IMR-90 (cell line): ENCODE measurements around the gene TMEM161B. TPM values are rescaled to one million over a fixed set of nuclear protein-coding genes. Genes with fewer than 3 reads are reported as not detected.

Experiments used
- ATAC-seq: fragments of 200-7000 bp; cut with Tn5 transposase; 2 replicates; pipeline ENCODE4 v1.9.1; 2020; ENCODE audit warnings: low read depth, mild to moderate bottlenecking, moderate library complexity
- Bru-seq: library from RNA; stranded (reverse); fragments of 400-500 nt; gene quantifications from one replicate; lab custom pipeline; 2021; lab: Mats Ljungman, UMichigan
- BruChase-seq, 2 experiments: library from RNA; stranded (reverse); fragments of 400-500 nt; gene quantifications; one replicate each; lab custom pipeline; 2021; lab: Mats Ljungman, UMichigan
- BruUV-seq: library from RNA; stranded (reverse); fragments of 400-500 nt; replicated peaks from 2 replicates; lab custom pipeline; 2021; lab: Mats Ljungman, UMichigan
- CTCF ChIA-PET: fragments of 300-600 bp; formaldehyde crosslinking; extraction: SDS; loops from one replicate; lab custom pipeline; 2021; ENCODE audit warnings: antibody characterized with exemption; lab: Yijun Ruan, JAX
- POLR2A ChIA-PET: fragments of 300-600 bp; sonication (Branson Sonifier 250); formaldehyde crosslinking; loops from one replicate; lab custom pipeline; 2022; ENCODE audit warnings: antibody characterized with exemption; ENCODE audit not compliant: unreplicated experiment; lab: Charles Lee
- DNase-seq: peaks from one replicate; pipeline ENCODE4 v3.0.0; 2013
- H2AFZ ChIP-seq: replicated peaks from 2 replicates; pipeline ENCODE3; 2013; ENCODE audit warnings: low read length, mild to moderate bottlenecking; ENCODE audit not compliant: poor library complexity
- H2AK5ac ChIP-seq: 2 replicates; pipeline ENCODE4 v1.6.1; 2013; ENCODE audit warnings: low read depth, low read length, inconsistent platforms
- H2AK9ac ChIP-seq: replicated peaks from 2 replicates; pipeline ENCODE3; 2013; ENCODE audit warnings: mild to moderate bottlenecking, low read depth, low read length, moderate library complexity; ENCODE audit not compliant: poor library complexity
- H2BK120ac ChIP-seq: 2 replicates; pipeline ENCODE4 v1.6.1; 2013; ENCODE audit warnings: low read depth, low read length, inconsistent platforms
- H2BK15ac ChIP-seq: 3 replicates; pipeline ENCODE4 v1.6.1; 2013; ENCODE audit warnings: low read depth, low read length, inconsistent platforms
- H2BK20ac ChIP-seq: 2 replicates; pipeline ENCODE4 v1.6.1; 2013; ENCODE audit warnings: low read depth, mild to moderate bottlenecking, inconsistent platforms, low read length, moderate library complexity
- H2BK5ac ChIP-seq: 2 replicates; pipeline ENCODE4 v1.6.1; 2013; ENCODE audit warnings: mild to moderate bottlenecking, low read depth, low read length, inconsistent platforms; ENCODE audit not compliant: poor library complexity, severe bottlenecking
- H3K14ac ChIP-seq: replicated peaks from 2 replicates; pipeline ENCODE4 v1.6.1; 2013; ENCODE audit warnings: low read depth, low read length, inconsistent platforms
- H3K18ac ChIP-seq: 2 replicates; pipeline ENCODE4 v1.6.1; 2013; ENCODE audit warnings: low read depth, low read length, control low read depth
- H3K23ac ChIP-seq: 2 replicates; pipeline ENCODE4 v1.6.1; 2013; ENCODE audit warnings: low read depth, low read length, inconsistent platforms
- H3K27ac ChIP-seq: 2 replicates; pipeline ENCODE4 v1.5.1; 2013; ENCODE audit warnings: mild to moderate bottlenecking, control low read depth, low read length; ENCODE audit not compliant: insufficient read depth
- H3K27me3 ChIP-seq: 2 replicates; pipeline ENCODE4 v1.6.1; 2013; ENCODE audit warnings: low read length; ENCODE audit not compliant: control insufficient read depth, insufficient read depth
- H3K36me3 ChIP-seq: 2 replicates; pipeline ENCODE4 v1.6.1; 2013; ENCODE audit warnings: low read length, mixed read lengths; ENCODE audit not compliant: control insufficient read depth, insufficient read depth
- H3K4ac ChIP-seq: 2 replicates; pipeline ENCODE4 v1.6.1; 2013; ENCODE audit warnings: low read depth, low read length, inconsistent platforms
- H3K4me1 ChIP-seq: 2 replicates; pipeline ENCODE4 v1.6.1; 2013; ENCODE audit warnings: low read length, mixed read lengths; ENCODE audit not compliant: control insufficient read depth, insufficient read depth
- H3K4me2 ChIP-seq: 2 replicates; pipeline ENCODE4 v1.6.1; 2013; ENCODE audit warnings: low read depth, mild to moderate bottlenecking, control low read depth, low read length, moderate library complexity
- H3K4me3 ChIP-seq: 2 replicates; pipeline ENCODE4 v1.5.1; 2013; ENCODE audit warnings: low read depth, mild to moderate bottlenecking, control low read depth, low read length, moderate library complexity; ENCODE audit not compliant: insufficient read depth
- H3K56ac ChIP-seq: 2 replicates; pipeline ENCODE4 v1.6.1; 2013; ENCODE audit warnings: low read length, inconsistent platforms; ENCODE audit not compliant: insufficient read depth; ENCODE audit errors: extremely low read depth
- H3K79me1 ChIP-seq, 2 experiments: 2 replicates each; pipeline ENCODE4 v1.6.1; 2013; ENCODE audit warnings: low read length in 2 of 2, inconsistent platforms in 1 of 2, low read depth in 1 of 2
- H3K9ac ChIP-seq: 2 replicates; pipeline ENCODE4 v1.6.1; 2013; ENCODE audit warnings: low read depth, low read length, control low read depth
- H3K9me1 ChIP-seq: 2 replicates; pipeline ENCODE4 v1.6.1; 2013; ENCODE audit warnings: low read length, inconsistent platforms; ENCODE audit not compliant: insufficient read depth
- H3K9me3 ChIP-seq: 2 replicates; pipeline ENCODE4 v1.6.1; 2013; ENCODE audit warnings: low read length; ENCODE audit not compliant: control insufficient read depth, insufficient read depth
- H4K20me1 ChIP-seq: 2 replicates; pipeline ENCODE4 v1.6.1; 2013; ENCODE audit warnings: low read length, inconsistent platforms; ENCODE audit not compliant: insufficient read depth
- H4K5ac ChIP-seq: 2 replicates; pipeline ENCODE4 v1.6.1; 2013; ENCODE audit warnings: mild to moderate bottlenecking, low read depth, low read length, control low read depth
- H4K8ac ChIP-seq, 2 experiments: 2 replicates each; pipeline ENCODE4 v1.6.1; 2013; ENCODE audit warnings: low read depth in 2 of 2, low read length in 2 of 2, control low read depth in 1 of 2, inconsistent platforms in 1 of 2
- H4K91ac ChIP-seq: 2 replicates; pipeline ENCODE4 v1.6.1; 2013; ENCODE audit warnings: low read depth, low read length, inconsistent platforms; ENCODE audit not compliant: insufficient read depth
- CEBPB ChIP-seq: IDR thresholded peaks from 2 replicates; pipeline ENCODE4 v1.6.1; 2012; ENCODE audit warnings: low read depth, low read length, improper control_type of control experiment
- MAZ ChIP-seq: IDR thresholded peaks from 2 replicates; pipeline ENCODE4 v1.6.1; 2012; ENCODE audit warnings: low read depth, mild to moderate bottlenecking, low read length, improper control_type of control experiment, moderate library complexity, borderline replicate concordance
- MXI1 ChIP-seq: IDR thresholded peaks from 2 replicates; pipeline ENCODE4 v1.6.1; 2012; ENCODE audit warnings: low read depth, mild to moderate bottlenecking, low read length, moderate library complexity, borderline replicate concordance
- RFX5 ChIP-seq: IDR thresholded peaks from 2 replicates; pipeline ENCODE4 v1.8.0; 2012; ENCODE audit warnings: low read depth, mild to moderate bottlenecking, low read length, moderate library complexity
- WGBS, 2 experiments: methylation state at CpG; one replicate each; pipeline versions ENCODE4 v1.1.5 to v1.1.7; 2013; ENCODE audit warnings: missing lambda C conversion rate in 2 of 2; ENCODE audit not compliant: insufficient read length in 1 of 2; ENCODE audit errors: extremely low coverage in 2 of 2; 5-methylcytosine and 5-hydroxymethylcytosine counted together
- dilution Hi-C: fragments of 300-500 bp; cut with HindIII; formaldehyde crosslinking; loops from one replicate; pipeline ENCODE4 v1.14.3; 2018; ENCODE audit warnings: low sequenced_read_pairs; ENCODE audit not compliant: unreplicated experiment
- in situ Hi-C: fragments of 300-500 bp; cut with MboI; formaldehyde crosslinking; loops from 3 replicates; pipeline ENCODE4 v1.14.3; 2019; ENCODE audit warnings: low sequenced_read_pairs, inconsistent platforms, mixed read lengths
- intact Hi-C: fragments of 100-400 bp; cut with micrococcal nuclease; formaldehyde crosslinking; loops from 2 replicates; pipeline ENCODE4 v1.10.0; 2022
- long read RNA-seq: library from polyadenylated mRNA; unstranded; transcript quantifications from one replicate; pipeline ENCODE4 v2.0.0, GENCODE V29; 2021; ENCODE audit not compliant: unreplicated experiment
- polyA plus RNA-seq, 3 experiments: library from polyadenylated mRNA; depleted of rRNA; stranded (reverse); fragments of >200 nt; gene quantifications; 2 replicates each; pipeline ENCODE4 v1.2.3, GENCODE V29; 2012; ENCODE audit warnings: low replicate concordance in 1 of 3
- total RNA-seq: library from RNA; depleted of rRNA; stranded (reverse); fragments of >200 nt; gene quantifications from 2 replicates; pipeline ENCODE4 v1.2.3, GENCODE V29; 2012; rRNA removed

Gene TMEM161B
- 9.3 and 13.6 TPM in 2 replicates for total RNA-seq
- 4.7 and 7.4 TPM in 2 replicates for polyA plus RNA-seq (2012; rRNA removed)
- polyA plus RNA-seq (2012; cell fraction: cytosol; rRNA removed), result 0.60 and 0.70 TPM in 2 replicates
- 1.8 and 22.1 TPM in 2 replicates for polyA plus RNA-seq (2012; cell fraction: nucleus; rRNA removed; ENCODE audit: low replicate concordance)
- percentile 76 among the genes with signal in this experiment for Bru-seq, nascent RNA
- percentile 48 among the genes with signal in this experiment for BruChase-seq, experiment 1, labeled RNA remaining after a 6-hour chase
- BruChase-seq, experiment 2, labeled RNA remaining after a 2-hour chase, result percentile 66 among the genes with signal in this experiment
- long read RNA-seq, partial matches to known transcripts, result 1 of 7 reads
- long read RNA-seq, other reads (novel, unspliced or antisense), result 1 of 7 reads

GRCh38 chr5:88268385-88269184 lies at the start of gene TMEM161B:
TMEM161B (minus strand) TSS chr5:88268845; CDS start chr5:88268723, 122 bp downstream.
- in situ Hi-C loops (no loop called here), intact Hi-C loops (no loop called here), dilution Hi-C loops (no loop called here)
- Histone ChIP-seq H3K4me3 (peak within 1 kb of the TSS; percentile 81), H3K4me2 (peak within 1 kb of the TSS; percentile 100), H2BK120ac (no peak within 1 kb of the TSS), H3K18ac (peak within 1 kb of the TSS; percentile 22), H3K4ac (peak within 1 kb of the TSS; percentile 87), H3K79me1 (peaks cover 33 to 39% of the 10 kb centered on the region in 2 experiments), H3K9me1 (no peaks in the 10 kb centered on the region; the same call in 1 of the 2 replicates), H2AFZ (peak within 1 kb of the TSS; percentile 95), H3K9me3 (no peaks in the 10 kb centered on the region), H3K27me3 (no peaks in the 10 kb centered on the region), H2BK15ac (no peak within 1 kb of the TSS; the same call in 2 of the 3 replicates), H3K36me3 (peaks cover 6% of the 10 kb centered on the region), H2AK5ac (peak within 1 kb of the TSS; percentile 30; the same call in 1 of the 2 replicates), H4K8ac (peak within 1 kb of the TSS; percentile 94 to 99), H3K56ac (peak within 1 kb of the TSS; percentile 74), H3K14ac (peak within 1 kb of the TSS; percentile 87), H2BK5ac (peak within 1 kb of the TSS; percentile 58), H3K27ac (peak within 1 kb of the TSS; percentile 71), H2AK9ac (peak within 1 kb of the TSS; percentile 93), H3K4me1 (no peaks in the 10 kb centered on the region; the same call in none of the 2 replicates), H2BK20ac (no peak within 1 kb of the TSS), H4K91ac (peak within 1 kb of the TSS; percentile 86), H4K5ac (peak within 1 kb of the TSS; percentile 86), H3K9ac (peak within 1 kb of the TSS; percentile 88), H3K23ac (peak within 1 kb of the TSS; percentile 88), H4K20me1 (no peaks in the 10 kb centered on the region)
- CTCF ChIA-PET, result no interaction called here
- ATAC-seq, result peak; percentile 100
- DNase-seq, result peak; percentile 85
- no TSS peak for BruUV-seq
- TF ChIP-seq MAZ (peak; percentile 89), CEBPB (no peak), MXI1 (0 out of 2 replicates have a peak, but pooled peaks have one; percentile 19), RFX5 (no peak)
- POLR2A ChIA-PET, result no interaction called here
- WGBS, 2 experiments, result 0% methylated on average over 6 of the region's 46 CpGs; no CpG with 5 or more reads in 1 of the 2 experiments
